Measurements from ENCODE around the gene MYLK.

MYLK gene

DNA sequence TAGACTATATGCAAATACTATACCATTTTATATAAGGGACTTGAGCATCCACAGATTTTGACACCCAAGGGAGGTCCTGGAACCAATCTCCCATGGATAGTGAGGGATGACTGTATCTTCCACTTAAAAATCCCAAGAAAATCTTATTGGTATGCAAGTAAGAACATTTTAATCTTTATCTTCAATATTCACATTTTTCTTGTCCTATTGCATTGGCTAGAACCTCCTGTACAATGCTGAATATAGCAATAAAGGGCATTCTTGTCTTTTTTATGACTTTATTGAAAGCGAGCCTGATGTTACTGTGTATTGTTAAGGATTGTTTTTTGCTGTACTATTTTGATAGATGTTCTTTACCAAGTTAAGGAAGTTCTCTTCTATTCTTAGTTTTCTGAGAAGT lies 36.9 kb downstream of the MYLK start:
- TF ChIP-seq, protein P1, sequence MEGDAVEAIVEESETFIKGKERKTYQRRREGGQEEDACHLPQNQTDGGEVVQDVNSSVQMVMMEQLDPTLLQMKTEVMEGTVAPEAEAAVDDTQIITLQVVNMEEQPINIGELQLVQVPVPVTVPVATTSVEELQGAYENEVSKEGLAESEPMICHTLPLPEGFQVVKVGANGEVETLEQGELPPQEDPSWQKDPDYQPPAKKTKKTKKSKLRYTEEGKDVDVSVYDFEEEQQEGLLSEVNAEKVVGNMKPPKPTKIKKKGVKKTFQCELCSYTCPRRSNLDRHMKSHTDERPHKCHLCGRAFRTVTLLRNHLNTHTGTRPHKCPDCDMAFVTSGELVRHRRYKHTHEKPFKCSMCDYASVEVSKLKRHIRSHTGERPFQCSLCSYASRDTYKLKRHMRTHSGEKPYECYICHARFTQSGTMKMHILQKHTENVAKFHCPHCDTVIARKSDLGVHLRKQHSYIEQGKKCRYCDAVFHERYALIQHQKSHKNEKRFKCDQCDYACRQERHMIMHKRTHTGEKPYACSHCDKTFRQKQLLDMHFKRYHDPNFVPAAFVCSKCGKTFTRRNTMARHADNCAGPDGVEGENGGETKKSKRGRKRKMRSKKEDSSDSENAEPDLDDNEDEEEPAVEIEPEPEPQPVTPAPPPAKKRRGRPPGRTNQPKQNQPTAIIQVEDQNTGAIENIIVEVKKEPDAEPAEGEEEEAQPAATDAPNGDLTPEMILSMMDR (IDR thresholded peaks at IDR 0.05; ENCODE audit: extremely low read depth, insufficient read depth, missing control alignments), result no peak
- in situ Hi-C loops (cut with MboI; ENCODE audit: low pct_unique_long_range_greater_than_20kb, low sequenced_read_pairs, unreplicated experiment), result no loop called here
- no peak for DNase-seq (ENCODE audit: low spot score)

DNA sequence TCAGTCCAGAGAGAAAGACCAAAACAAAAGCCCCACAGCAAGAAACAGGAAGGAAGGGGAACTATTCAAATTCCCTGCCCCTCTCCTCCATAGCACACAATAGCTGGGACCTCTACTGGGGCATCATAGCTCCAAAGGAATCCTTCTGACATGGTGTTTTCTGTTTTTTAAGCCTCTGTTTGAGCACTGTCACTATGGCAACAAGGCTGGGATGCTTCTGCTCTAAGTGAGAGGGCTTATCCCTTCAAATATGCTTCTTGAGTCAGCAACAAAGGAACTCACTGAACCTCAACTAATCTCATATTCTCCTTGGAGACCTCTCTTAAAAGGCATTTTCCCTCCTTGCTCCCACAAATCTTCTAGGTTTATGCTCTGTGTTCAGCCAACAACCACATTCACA lies 40.5 kb downstream of the MYLK start:
- DNase-seq (ENCODE audit: low spot score), result no peak
- TF ChIP-seq, protein P1 (IDR thresholded peaks at IDR 0.05; ENCODE audit: extremely low read depth, insufficient read depth, missing control alignments), result no peak
- in situ Hi-C loops (cut with MboI; ENCODE audit: low pct_unique_long_range_greater_than_20kb, low sequenced_read_pairs, unreplicated experiment), result no loop called here

DNA sequence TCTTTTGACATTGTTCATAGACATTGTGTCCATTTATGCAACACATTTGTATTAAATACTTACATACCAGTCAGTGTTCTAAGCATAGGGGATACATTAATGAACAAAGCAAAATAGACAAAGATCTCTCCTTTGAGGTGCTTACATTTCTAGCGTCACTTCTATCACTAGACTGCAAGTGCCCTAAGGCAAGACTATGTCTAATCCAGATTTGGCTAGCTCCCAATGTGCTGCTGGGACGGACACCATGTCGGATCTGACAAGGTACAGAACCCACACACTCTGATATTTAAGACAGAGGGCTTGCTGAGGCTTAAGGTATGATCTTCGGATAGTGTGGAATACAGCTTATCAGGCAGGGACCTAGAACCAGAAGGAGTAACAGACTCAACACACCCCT lies 41.4 kb downstream of the MYLK start:
- TF ChIP-seq, protein P1 (IDR thresholded peaks at IDR 0.05; ENCODE audit: extremely low read depth, insufficient read depth, missing control alignments), result no peak
- in situ Hi-C loops (cut with MboI; ENCODE audit: low pct_unique_long_range_greater_than_20kb, low sequenced_read_pairs, unreplicated experiment), result no loop called here
- no peak for DNase-seq (ENCODE audit: low spot score)

DNA sequence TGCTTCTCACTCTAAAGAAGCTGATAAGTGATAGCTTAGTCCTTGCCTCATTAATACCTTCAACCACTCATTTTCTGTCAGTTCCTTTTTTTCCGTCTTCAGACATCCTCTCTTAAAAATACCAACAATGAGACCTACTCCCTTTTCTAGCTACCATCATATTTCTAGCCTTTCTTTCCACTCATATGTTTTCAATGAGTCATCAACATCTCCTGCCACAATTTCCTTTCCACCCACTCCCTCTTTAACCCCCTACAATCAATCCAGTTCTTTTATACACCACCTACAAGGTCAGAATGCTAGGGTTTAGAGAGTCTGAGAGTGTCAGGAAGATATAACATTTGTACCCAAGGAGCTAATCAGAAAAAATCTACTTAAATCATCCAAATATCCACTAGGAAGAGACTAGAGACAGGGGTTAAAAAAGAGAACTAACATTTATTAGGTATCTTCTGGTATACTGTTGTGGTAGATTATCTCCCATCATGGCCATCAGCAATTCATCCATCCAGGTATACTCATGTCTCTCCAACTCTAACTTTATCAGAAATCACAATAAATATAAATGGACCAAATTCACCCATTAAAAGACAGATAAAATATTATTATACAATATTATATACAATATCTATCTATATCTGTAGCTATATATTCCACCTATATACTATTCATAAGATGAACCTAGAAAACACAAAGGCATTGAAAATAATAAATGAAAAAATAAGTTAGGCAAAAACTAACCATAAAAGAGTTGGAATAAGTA lies 42.5 kb downstream of the MYLK start:
- in situ Hi-C loops (cut with MboI; ENCODE audit: low pct_unique_long_range_greater_than_20kb, low sequenced_read_pairs, unreplicated experiment), result no loop called here
- TF ChIP-seq, protein P1 (IDR thresholded peaks at IDR 0.05; ENCODE audit: extremely low read depth, insufficient read depth, missing control alignments), result no peak
- no peak for DNase-seq (ENCODE audit: low spot score)

DNA sequence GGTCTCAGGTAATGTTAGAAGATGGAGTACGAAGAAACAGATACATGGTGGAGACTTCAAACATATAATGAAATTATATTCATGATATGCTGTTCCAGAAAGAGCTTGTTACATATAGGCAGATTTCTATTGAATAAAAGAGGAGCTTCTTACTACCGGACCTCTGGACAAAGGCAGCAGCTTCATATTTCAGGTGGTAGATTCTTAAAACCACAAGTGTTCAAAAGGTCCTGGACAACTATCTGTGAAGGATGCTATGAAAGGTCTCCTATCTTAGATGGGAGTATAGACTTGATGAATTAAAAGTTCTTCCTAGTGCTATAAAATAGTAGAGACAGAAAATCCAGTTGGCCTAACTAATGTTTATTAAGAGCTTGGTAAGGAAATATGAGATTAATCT lies 43.2 kb downstream of the MYLK start:
- in situ Hi-C loops (cut with MboI; ENCODE audit: low pct_unique_long_range_greater_than_20kb, low sequenced_read_pairs, unreplicated experiment), result no loop called here
- no peak for DNase-seq (ENCODE audit: low spot score)
- TF ChIP-seq, protein P1 (IDR thresholded peaks at IDR 0.05; ENCODE audit: extremely low read depth, insufficient read depth, missing control alignments), result no peak

DNA sequence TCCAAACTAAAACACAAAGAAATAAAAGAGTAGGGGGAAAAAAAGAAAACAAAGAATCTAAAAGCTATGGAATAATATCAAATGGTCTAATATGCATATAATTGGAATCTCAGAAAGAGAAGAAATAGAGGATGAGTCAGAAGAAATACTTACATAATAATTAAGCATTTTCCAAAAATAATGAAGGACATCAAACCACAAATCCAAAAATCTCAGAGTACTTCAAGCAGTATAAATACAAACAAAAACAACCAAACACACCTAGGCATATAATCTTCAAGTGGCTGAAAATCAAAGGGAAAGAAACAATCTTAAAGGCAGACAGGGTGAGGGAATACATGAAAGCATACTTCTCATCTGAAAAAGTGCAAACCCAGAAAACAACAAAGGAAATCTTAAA lies 46.3 kb downstream of the MYLK start:
- TF ChIP-seq, protein P1 (IDR thresholded peaks at IDR 0.05; ENCODE audit: extremely low read depth, insufficient read depth, missing control alignments), result no peak
- no peak for DNase-seq (ENCODE audit: low spot score)
- in situ Hi-C loops (cut with MboI; ENCODE audit: low pct_unique_long_range_greater_than_20kb, low sequenced_read_pairs, unreplicated experiment), result no loop called here

All from GM13977 (cell line).